NCI-H2227 (cell line): ENCODE results near the gene SRP14.
A peak's percentile ranks its signal among the peaks of the same experiment; 100 is the strongest.

Experiments used
- DNase-seq: peaks from one replicate; lab custom pipeline; 2025; ENCODE audit not compliant: unreplicated experiment; lab: John Stamatoyannopoulos, UW

The SRP14 gene

DNA sequence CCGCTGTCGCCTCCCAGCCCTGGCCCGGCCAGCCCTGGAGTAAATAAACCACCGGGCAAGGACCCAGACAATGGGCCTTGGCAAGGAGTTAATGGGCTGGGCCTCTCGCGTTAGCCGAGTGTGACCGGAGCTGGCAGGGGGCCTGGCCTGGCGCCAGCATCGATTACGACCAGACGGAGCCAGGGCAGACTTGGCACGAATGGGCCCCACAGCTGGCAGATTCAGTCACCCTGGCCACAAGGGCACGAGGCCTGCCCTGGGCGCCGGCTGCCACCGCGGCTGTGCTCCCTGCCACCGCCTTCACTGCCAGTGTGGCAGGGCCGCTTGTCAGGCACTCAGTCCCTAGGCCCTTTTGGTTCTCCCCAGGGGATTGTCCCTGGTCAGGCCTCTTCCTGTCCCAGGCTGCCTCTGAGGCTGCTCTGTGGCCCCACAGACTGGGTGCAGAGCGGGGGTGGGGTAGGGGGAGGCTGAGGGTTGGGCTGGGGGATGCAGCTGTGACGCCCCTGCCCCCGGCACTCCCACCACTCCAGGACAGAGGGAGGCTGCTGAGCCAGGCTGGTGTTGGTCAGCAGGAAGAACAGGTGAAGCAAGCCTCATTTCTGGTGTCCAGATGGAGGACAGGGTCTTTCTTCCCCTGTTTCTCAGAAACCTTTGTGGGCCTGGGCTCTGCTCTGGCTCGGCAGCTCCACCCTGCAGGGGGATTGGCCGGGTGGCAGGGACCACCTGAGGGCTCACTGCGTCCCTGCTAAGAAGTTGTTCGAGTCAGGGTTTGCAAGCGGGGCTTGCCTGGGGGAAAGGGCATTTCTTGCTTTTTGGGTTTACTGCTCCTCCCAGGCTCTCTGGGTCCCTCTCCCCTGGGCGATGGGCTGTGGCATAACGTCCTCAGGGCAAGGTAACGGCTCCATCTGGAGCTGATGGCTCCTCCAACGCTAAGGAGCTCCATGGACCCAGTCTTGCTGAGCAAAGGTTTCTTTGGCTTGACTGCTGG, 30.5 kb upstream of the SRP14 start:
- peak; percentile 82 for DNase-seq

DNA sequence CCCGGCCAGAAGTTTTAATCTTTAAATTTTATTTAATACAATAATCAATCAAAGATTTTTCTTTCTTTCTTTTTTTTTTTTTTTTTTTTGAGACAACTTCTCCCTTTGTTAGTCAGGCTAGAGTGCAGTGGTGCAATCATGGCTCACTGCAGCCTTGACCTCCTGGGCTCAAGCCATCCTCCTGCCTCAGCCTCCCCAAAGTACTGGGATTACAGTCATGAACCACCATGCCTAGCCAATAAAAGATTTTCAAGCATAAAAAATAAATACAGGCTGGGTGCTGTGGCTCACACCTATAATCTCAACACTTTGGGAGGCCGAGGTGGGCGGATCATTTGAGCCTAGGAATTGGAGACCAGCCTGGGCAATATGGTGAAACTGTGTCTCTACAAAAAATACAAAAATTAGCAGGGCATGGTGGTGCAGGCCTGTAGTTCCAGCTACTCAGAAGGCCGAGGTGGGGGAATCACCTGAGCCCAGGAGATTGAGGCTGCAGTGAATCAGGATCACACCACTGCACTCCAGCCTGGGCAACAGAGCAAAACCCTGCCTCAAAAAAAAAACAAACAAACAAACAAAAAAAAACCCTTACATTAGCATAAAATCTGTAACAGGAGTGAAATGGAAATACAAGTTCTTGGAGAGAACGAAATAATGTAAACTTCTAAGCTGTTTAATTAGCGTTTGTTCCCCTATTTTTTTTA, 29.1 kb upstream of the SRP14 start:
- DNase-seq: no peak

DNA sequence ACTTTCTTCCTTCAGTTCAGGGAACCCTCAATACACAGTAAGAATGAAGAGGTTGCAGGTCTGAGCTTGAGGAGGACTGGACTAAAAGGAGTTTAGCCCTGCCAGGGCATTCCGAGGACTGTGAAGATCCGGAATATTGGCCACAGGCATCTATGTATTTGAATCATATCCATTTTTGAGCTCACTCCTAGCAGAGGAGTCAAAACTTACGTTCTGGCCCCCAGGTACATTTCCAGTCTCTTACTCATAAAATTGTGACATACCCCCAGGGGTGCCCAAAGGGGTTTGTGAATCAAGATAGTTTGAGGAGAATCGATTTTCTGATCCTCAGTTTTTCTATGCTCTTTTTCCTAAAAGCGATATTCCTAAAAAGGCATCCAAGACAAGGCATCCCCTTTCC, 27.6 kb upstream of the SRP14 start:
- DNase-seq: no peak

DNA sequence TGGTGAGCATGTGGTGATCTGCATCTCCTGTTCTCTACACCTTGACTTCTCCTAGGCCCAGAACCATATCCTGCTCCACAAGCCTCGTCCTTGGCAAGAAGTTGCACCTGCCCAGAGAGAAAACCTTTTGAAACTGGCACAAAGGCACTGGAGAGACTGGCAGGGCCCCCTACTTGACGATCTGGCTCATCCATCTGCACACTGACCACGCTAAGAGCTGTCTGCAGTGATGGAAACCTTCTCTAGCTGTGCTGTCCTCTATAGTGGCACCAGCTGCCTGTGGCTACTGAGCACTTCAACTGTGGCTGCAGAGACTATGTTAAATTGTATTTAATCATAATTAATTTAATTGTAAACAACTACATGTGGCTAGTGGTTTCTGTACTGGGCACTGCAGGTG, 26.2 kb upstream of the SRP14 start:
- no peak for DNase-seq

DNA sequence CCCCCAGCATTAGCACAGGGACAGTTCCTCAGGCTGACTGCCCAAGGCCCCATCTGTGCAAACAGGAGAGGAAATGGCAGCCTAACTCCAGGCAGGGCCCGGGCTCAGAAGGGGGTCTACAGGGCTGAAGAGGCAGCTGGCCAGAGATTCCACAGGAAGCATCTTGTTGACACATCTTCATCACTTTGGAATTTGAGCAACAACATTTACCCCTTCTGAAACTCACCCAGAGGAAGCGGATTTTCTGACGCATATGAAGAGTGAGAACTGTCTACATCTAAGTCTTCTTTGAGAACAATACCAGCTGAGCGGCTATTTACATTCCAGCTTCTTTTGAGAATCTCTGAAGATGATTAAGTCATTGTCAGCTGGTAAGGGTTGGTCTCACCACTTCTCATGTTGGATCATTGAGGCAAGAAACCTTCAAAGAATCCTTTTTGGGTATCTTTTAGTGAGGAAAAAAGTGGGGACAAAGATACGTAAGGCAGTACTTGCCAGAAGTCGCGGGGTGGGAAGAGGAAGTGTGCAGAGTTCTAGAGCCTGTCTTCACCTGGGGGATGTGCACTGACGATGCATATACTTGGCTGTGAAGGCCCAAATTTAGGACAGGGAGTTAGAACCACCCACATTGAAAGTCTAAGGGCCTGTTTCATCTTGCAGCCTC, 25.4 kb upstream of the SRP14 start:
- no peak for DNase-seq

DNA sequence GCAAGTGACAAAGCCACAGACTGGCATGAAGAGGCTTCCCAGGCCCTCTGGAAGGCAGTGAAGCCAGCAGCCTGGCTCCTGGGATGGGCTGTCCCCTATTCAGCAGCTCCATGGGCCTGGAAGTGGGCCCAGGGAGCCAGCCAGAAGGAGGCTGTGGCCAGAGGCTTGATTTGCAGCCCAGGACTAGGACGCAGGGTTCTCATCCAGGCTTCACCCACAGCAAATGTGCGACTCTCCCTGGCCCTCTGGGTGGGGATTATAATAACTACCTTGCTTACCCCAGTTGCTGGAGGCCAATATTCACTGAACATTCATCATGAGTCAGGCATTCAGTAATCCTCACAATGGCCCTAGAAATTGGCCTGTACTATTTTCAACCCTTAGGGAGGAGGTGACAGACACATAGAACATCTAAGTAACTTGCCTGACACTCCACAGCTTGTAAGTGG, 24.6 kb upstream of the SRP14 start:
- peak; percentile 30 for DNase-seq

DNA sequence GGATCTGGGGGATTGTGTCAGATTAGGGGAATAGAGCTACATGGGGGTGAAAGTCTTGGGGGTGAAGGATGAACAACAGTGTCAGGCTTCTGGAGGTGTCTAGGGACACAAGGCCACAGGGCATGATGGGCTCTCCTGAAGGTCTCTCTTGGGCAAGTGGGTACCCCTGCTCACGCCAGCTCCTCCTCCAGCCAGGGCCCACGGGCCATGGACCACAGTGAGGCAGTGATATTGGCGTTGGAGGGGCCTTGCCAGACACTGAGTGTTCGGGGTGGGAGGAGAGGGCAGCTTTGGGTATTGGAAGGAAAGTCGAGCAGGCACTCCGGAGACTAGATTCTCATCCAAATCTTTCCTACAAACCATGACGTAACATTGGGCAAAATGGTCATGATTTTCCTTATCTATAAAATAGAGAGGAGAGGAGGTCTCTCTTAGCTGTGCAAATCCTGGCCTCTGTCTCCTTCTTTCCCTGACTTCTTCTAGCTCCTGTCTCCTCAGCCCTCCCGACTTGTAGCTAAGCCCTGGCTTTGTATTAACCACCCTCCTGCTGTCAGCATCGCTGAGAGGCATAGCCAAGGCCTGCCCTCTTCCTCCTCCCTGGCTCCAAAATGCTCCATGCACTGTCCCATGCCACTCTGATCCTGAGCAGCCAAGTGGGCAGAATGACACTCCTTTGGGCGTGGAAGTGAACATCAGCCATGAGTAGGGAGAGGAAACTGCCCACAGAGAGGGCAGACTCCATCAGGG, 24.0 kb upstream of the SRP14 start:
- no peak for DNase-seq

DNA sequence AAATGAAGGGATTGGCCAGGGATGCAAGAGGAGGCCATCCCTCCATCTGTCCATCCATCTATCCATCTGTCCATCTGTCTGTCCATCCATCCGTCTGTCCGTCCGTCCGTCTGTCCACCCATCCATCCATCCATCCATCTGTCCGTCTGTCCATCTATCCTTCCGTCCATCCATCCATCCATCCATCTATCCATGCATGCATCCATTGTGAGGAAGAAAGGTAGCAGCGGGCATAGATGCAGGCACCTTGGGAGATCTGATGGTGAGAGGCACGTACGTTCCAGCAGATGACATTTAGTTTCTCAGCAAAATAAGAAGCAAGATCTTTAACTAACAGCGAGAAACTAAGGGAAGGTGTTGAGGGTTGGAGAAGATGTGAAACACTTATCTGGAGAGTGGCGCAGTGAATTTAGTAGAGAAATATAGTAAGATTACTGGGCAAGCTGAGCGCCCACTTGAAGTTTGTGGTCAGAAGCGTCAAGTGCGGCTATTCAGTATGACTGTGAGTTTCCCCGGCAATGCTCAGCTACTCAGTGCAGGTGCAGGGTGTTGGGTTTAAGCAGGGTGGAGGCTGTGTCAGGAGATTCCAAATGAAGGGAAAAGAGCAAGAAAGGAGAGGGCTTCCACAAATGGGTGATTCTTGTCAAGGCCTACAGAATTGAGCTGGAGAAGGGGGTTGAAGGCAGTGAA, 22.4 kb upstream of the SRP14 start:
- DNase-seq: no peak

DNA sequence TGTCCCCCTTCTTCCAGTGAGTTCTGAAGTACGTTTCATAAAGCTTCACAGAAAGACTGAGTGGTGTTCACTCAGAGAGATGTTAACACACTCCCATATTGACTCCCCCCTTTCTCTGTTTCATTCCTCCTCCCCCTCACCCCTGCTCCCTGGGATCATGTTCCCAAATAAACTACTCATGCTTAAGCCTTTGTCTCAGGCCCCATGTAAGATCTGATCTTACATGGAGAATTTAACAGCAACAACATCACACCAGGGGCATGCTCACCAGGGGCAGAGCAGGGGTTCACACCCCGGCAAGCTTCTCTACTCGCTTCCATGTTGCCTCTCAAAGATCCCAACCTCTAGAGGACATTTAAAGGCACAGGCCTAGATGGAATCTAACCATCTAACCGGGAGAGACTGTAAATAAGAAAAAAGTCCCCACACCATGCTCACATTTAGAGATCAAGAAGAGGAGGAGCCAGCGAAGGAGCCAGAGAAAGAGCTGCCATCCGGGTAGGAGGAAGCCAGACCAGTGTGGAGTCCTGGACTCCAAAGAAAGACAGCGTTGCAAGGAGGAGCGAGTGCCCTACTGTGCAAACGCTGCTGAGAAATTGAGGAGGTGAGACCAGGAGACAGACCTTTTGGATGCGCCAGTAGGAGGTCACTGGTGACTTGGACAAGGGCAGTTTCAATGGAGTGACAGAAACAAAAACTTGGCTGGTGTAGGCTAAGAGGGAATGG, 21.4 kb upstream of the SRP14 start:
- no peak for DNase-seq

DNA sequence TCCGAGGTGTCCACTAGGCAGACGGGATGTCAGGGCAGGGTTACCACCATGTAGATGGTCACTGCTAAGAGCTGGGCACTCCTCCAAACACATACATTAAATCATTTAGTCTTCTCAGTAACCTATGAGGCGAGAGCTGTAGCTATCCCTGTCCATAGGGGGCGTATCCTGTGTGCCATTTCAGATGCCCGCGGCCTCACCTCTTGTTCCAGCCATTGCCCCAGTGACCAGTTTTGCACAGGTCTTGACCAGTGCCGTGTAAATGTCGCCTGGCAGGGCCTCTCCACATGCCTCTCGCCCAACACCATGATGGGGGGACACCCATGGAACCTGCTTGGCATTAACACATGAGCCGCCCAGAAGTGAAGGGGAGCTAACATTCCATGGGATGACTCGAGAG, 20.8 kb upstream of the SRP14 start:
- DNase-seq: no peak

DNA sequence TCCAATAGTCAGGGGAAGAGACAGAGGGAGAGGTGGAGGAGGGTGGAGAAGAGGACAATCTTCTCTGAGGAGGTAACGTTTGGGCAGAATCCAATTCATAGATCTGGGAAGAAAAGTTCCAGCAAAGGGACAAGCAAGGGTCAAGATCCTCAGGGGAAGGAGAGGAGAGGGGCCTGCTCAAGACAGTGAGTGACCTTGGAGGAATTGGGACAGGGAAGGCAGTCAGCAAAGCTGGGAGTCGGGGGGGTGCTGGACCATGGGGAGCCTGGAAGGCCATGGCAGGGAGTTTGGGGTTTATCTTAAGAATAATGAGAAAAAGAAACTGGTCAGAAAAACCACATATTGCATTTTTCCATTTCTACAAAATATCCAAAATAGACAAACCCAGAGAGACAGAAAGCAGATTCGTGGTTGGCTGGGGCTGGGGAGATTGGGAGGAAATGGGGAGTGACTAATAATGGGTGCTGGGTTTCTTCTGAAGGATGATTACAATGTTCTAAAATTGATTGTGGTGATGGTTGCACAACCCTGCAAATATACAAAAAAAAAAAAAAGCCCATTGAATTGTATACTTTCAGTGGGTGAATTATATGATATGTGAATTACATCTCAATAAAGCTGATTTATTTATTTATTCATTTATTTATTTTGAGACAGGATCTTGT, 19.6 kb upstream of the SRP14 start:
- DNase-seq: no peak

DNA sequence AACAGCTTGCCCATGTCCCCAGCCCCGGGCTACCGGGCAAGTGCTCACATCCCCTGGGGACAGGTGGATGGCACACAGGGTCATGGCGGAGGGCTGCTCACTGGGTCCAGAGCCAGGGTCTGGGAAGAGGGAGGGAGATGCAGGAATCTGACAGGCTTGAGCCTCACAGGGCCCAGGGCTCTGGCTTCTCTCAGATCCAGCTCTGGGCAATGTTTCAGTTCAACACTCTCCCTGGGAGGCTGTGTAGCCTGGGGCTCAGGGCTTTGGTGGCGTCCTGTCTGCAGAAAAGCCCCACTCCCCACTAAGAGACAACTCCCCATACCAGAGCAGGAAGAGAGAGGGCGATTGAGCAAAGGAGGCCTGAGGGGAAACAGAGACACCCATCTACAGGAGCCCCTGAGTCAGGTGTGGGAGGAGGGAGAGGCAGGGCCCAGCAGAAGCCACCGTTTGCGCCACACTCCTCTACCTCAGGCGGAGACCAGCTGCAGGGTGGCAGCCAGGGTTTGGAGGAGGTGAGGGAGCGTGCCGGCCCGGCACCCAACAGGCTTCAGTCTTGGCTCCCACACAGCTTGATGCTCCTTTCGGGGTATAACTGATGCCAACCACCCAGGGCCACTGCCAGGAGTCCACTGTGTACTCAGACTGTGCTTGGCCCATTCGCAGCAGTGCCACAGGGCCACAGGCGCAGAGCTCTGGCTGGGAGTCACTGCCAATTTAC, 16.8 kb upstream of the SRP14 start:
- no peak for DNase-seq

DNA sequence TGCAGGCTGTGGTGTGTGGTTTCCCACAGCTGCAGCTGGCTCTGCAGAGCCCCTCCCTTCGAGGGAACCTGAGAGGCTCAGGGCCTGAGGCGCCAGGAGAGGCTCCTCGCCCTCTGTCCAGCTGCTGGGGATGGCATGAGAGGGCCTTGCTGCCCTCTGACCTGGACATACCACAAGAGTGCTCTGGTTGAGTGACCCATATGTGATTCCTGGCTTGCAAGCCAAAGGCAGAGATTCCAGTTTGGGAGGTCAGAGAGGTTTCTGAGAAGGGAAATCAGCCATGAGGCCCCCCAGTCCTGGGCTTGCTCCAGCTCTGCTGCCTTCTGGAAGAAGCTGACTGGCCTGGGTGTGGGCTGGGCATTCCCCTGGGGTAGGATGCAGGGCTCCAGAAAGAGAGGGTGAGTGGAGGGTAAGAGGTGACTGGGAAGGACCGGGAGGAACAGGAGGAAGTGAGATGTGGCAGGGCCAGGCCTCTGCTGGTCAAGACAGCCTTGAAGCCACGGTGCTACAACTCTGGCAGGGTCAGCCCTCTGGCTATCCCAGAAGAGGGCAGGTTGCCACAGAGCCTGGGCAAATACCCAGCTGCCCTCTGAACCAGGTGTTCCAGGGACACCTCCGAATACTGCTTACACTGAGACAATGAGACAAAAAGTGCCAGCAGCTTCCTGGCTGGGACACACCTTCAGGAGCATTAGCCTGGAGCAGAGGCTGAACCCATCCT, 16.0 kb upstream of the SRP14 start:
- no peak for DNase-seq

DNA sequence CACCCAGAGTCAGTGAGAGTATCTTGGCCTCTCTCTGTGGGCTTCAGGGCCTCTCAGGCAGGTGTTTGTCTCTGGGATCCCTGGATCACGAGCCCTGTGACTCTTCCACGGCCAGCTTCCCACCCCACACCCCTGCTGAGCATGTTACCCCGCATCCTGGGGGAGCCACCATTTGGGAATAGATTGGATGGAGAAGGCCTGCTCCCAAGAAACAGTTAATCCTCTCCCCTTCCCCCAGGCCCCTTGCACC, 15.5 kb upstream of the SRP14 start:
- no peak for DNase-seq

DNA sequence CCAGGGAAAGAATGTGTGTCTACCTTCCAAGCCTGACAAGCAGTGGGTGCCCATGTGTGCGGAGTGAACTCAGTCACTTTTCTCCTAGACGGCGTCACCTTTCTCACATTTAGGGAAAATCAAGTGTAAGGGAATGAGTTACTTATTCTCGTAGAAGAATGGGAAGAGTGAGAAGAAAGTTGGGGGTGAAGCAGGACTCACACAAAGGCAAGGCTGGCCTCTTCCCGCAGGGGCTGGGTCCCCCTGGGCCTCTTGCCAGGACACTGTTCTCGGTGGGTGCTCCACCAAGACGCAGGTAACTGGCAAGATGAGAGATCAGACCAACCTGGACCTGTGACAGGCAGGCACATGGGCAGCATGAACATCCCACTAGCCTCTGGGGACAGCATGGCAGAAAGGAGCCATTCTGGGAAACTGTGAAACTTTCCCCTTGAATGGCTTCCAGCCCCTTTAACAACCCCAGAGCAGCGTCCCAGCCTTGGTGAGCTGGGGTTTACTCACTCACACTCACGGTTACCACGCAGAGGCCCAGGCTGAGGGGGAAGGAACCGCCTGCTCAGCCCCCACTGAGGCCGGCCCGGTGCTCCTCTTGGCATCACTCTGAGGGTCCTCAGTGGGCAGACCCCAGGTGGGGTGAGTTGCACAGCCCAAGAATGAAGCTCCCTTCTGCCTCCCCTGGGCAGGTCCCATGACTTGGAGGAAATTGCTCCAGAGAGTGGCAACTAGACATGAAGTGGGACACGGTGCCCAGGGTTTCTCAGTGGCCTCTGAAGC, 15.0 kb upstream of the SRP14 start:
- DNase-seq: no peak

DNA sequence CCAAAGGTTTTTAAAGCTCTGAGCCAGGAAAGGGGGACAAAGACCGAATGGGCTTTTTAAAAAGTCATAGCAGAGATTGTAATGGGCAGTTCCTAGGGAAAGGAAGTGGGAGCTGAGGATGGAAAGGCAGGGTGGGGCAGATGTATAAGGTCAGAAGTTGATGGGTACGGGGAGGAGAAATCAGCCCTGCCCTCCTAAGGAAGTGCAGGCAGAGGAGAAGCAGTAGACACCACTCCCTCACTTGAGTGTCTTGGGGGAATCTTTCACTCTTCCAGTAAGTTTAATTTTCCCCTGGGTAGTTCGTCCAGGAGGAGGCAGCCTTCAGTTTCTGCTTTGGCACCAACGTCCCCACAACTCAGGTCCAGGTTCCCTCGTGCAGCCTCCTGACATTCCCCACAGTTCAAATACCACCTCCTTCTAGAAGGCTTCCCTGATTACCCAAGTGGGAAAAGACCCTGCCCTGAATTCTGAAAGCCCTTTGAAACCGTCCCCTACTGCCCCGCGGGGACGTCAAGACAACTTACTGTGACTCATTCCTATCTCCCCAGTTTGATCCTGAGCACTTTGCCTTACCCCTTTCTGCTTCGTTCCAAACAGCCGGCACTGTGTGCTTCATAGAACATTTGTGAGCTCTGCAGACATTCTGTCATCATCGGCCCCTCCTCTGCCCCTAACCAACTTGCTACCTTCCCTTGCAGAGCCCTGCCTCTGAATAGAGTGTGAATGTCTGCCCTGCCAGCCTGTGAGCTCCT, 14.3 kb upstream of the SRP14 start:
- no peak for DNase-seq

DNA sequence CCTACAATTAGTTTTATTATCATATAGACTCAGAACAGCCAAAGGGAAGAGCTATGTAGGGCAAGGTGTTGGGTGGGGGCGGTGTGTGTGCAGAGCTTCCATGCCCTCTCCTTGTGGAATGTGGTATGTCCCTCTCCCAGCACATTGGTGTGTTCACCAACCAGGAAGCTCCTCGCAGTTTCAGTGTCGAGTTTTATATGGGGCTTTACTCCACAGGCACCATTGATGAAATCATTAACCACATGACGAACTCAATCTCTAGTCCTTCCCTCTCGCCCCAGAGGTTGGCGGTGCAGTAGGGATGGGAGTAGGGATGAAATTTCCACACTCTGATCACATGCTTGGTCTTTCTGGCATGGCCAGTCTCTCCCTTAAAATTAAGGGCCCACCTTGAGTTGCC, 13.6 kb upstream of the SRP14 start:
- DNase-seq: no peak
